Activated CD8-positive, alpha-beta memory T cell treated with anti-CD3 and anti-CD28 coated beads, Interleukin-2, amount 50 U/mL, for 48 hours (primary cell): ENCODE results near the gene ZNF544.
"Not testable (repeated sequence)": the region's sequence is repeated elsewhere in the genome, so short reads cannot be mapped to it uniquely, and the experiment has no call there.

Source experiments
- DNase-seq: peaks from one replicate; pipeline ENCODE4 v3.0.0-alpha.2; 2020

Gene ZNF544

GRCh38 chr19:58258259-58258658, 29.5 kb downstream of the ZNF544 start:
- not testable (repeated sequence) for DNase-seq

GRCh38 chr19:58261600-58261967, 32.9 kb downstream of the ZNF544 start:
- DNase-seq: no peak

- DNase-seq: no peak
Observed at GRCh38 chr19:58261968-58262921, 33.5 kb downstream of the ZNF544 start.

- no peak for DNase-seq
Observed at GRCh38 chr19:58262922-58263296, 34.2 kb downstream of the ZNF544 start.

- DNase-seq: no peak
Observed at GRCh38 chr19:58265100-58265499, 36.4 kb downstream of the ZNF544 start.

GRCh38 chr19:58268344-58268743, 39.6 kb downstream of the ZNF544 start:
- DNase-seq: no peak

- no peak for DNase-seq
Observed at GRCh38 chr19:58274771-58275201, 46.1 kb downstream of the ZNF544 start.

- no peak for DNase-seq
Observed at GRCh38 chr19:58275564-58275963, 46.9 kb downstream of the ZNF544 start.

- no peak for DNase-seq
Observed at GRCh38 chr19:58277197-58277596, 48.5 kb downstream of the ZNF544 start.

- no peak for DNase-seq
Observed at GRCh38 chr19:58277748-58278540, 49.2 kb downstream of the ZNF544 start.

- peak; percentile 98 for DNase-seq
Observed at GRCh38 chr19:58278541-58279041, 49.9 kb downstream of the ZNF544 start, which contains the start of gene ZNF8. Gene ZNF8, plus strand, starts transcription at chr19:58278955. Its CDS starts 127 bp downstream, at chr19:58279082.

GRCh38 chr19:58279042-58279924, 50.6 kb downstream of the ZNF544 start:
- DNase-seq: peak; percentile 79

GRCh38 chr19:58279925-58280316, 51.2 kb downstream of the ZNF544 start:
- no peak for DNase-seq

- DNase-seq: no peak
Observed at GRCh38 chr19:58284199-58284598, 55.5 kb downstream of the ZNF544 start.

GRCh38 chr19:58291943-58292342, 63.2 kb downstream of the ZNF544 start:
- DNase-seq: no peak

GRCh38 chr19:58294743-58295374, 66.1 kb downstream of the ZNF544 start:
- DNase-seq: no peak

- no peak for DNase-seq
Observed at GRCh38 chr19:58296104-58296503, 67.4 kb downstream of the ZNF544 start.

GRCh38 chr19:58300620-58301019, 71.9 kb downstream of the ZNF544 start:
- DNase-seq: no peak

GRCh38 chr19:58304255-58304654, 75.5 kb downstream of the ZNF544 start:
- DNase-seq: no peak

GRCh38 chr19:58304748-58305064, 76.0 kb downstream of the ZNF544 start:
- DNase-seq: no peak

GRCh38 chr19:58305065-58305931, 76.6 kb downstream of the ZNF544 start, which contains the start of gene ERVK3-1:
Gene ERVK3-1, plus strand, starts transcription at chr19:58305377. Its CDS starts 6,792 bp downstream, at chr19:58312169.
- peak; percentile 93 for DNase-seq
